GM19239 (cell line): ENCODE results near the gene GATAD2A.
"Not testable (repeated sequence)": the region's sequence is repeated elsewhere in the genome, so short reads cannot be mapped to it uniquely, and the experiment has no call there.

Experiments
- DNase-seq: peaks from one replicate; pipeline ENCODE4 v3.0.0; 2011; ENCODE audit warnings: low spot score; ENCODE audit not compliant: insufficient read length
- FAIRE-seq: peaks from 2 replicates; lab custom pipeline; 2011; peaks lifted over from hg19 to GRCh38; lab: Jason Lieb, UNC

The GATAD2A gene

GRCh38 chr19:19461671-19462622 is 56.5 kb downstream of the GATAD2A start:
- DNase-seq (no peak), FAIRE-seq (no peak)

- no peak for FAIRE-seq
- no peak for DNase-seq
These were observed 58.1 kb downstream of the GATAD2A start for GRCh38 chr19:19463348-19464117.

GRCh38 chr19:19464339-19465098 is 59.0 kb downstream of the GATAD2A start:
- no peak for DNase-seq
- FAIRE-seq, result no peak

- FAIRE-seq (no peak), DNase-seq (no peak)
These were observed 60.1 kb downstream of the GATAD2A start for GRCh38 chr19:19465436-19466070.

- no peak for DNase-seq
- FAIRE-seq, result no peak
These were observed 60.7 kb downstream of the GATAD2A start for GRCh38 chr19:19466201-19466600.

GRCh38 chr19:19468424-19469050 is 63.1 kb downstream of the GATAD2A start:
- FAIRE-seq, result peak; percentile 4
- no peak for DNase-seq

GRCh38 chr19:19470579-19470978 is 65.1 kb downstream of the GATAD2A start:
- no peak for DNase-seq
- no peak for FAIRE-seq

- no peak for DNase-seq
- peak; percentile 11 for FAIRE-seq
These were observed 66.2 kb downstream of the GATAD2A start for GRCh38 chr19:19471682-19472081.

- FAIRE-seq, result not testable (repeated sequence)
These were observed 66.6 kb downstream of the GATAD2A start for GRCh38 chr19:19472106-19472505.

GRCh38 chr19:19475015-19475765 is 69.7 kb downstream of the GATAD2A start:
- no peak for DNase-seq
- no peak for FAIRE-seq

More at GRCh38 chr19:19472106-19472505, 66.6 kb downstream of the GATAD2A start:
- DNase-seq, result not testable (repeated sequence)

- no peak for FAIRE-seq
- DNase-seq, result no peak
These were observed 70.7 kb downstream of the GATAD2A start for GRCh38 chr19:19475849-19476828.

- no peak for DNase-seq
- FAIRE-seq, result no peak
These were observed 72.4 kb downstream of the GATAD2A start for GRCh38 chr19:19477705-19478383.

- FAIRE-seq (peak; percentile 87), DNase-seq (no peak)
These were observed 75.2 kb downstream of the GATAD2A start for GRCh38 chr19:19480688-19481087.

- no peak for FAIRE-seq
These were observed 77.5 kb downstream of the GATAD2A start for GRCh38 chr19:19482809-19483596.

GRCh38 chr19:19485161-19485997 is 79.9 kb downstream of the GATAD2A start:
- no peak for FAIRE-seq
- DNase-seq, result no peak

More at GRCh38 chr19:19482809-19483596, 77.5 kb downstream of the GATAD2A start:
- no peak for DNase-seq

GRCh38 chr19:19485998-19486290 is 80.5 kb downstream of the GATAD2A start:
- DNase-seq (no peak), FAIRE-seq (no peak)
